MM.1S (cell line): ENCODE results near the gene AMFR.

Experiments used
- EZH2 ChIP-seq: fragments of 300-600 bp; sonication (generic); optimal IDR thresholded peaks from 2 replicates; pipeline ENCODE3; 2017; ENCODE audit warnings: low read depth, mild to moderate bottlenecking, antibody characterized with exemption, low read length, mixed read lengths
- EZH2phosphoT487 ChIP-seq: fragments of 300-600 bp; sonication (generic); IDR thresholded peaks from 2 replicates; pipeline ENCODE4 v1.6.1; 2018; ENCODE audit warnings: antibody characterized with exemption, low read length
- TF ChIP-seq, protein P1 (sequence below): fragments of 300-600 bp; sonication (generic); IDR thresholded peaks from 2 replicates; pipeline ENCODE4 v1.5.1; 2016; ENCODE audit warnings: antibody characterized with exemption, low read length, mixed read lengths

DNA sequence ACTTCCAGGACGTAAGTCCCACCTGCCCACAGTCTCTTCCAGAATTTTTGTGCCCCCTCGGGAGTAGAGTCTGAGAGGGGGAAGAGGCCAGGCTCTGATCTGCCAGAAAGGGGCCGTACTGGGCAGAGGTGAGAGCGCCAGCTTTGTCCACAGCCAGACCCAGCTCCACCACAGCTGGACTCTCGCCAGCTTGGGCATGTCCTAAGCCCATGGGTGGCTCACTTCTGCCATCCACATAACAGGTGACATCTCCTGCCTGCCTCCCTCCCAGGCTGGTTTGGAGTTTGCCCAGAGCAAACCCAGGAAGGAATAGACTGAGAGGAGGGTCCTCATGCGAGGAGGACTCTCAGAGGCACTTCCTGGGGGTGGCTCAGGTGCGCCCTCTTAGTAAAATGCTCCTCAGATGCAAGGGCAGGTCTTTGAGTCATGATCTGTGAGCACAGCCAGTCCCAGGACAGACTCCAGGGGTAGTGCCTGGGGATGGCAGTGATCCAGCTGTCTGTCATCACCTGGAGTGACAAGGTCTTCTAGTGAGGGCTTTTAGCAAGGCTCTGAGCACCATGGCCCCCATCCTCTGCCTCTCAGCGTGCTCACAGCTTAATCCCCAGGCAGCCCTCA, 89.2 kb downstream of the AMFR start:
- TF ChIP-seq, protein P1, sequence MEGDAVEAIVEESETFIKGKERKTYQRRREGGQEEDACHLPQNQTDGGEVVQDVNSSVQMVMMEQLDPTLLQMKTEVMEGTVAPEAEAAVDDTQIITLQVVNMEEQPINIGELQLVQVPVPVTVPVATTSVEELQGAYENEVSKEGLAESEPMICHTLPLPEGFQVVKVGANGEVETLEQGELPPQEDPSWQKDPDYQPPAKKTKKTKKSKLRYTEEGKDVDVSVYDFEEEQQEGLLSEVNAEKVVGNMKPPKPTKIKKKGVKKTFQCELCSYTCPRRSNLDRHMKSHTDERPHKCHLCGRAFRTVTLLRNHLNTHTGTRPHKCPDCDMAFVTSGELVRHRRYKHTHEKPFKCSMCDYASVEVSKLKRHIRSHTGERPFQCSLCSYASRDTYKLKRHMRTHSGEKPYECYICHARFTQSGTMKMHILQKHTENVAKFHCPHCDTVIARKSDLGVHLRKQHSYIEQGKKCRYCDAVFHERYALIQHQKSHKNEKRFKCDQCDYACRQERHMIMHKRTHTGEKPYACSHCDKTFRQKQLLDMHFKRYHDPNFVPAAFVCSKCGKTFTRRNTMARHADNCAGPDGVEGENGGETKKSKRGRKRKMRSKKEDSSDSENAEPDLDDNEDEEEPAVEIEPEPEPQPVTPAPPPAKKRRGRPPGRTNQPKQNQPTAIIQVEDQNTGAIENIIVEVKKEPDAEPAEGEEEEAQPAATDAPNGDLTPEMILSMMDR = no peak
- TF ChIP-seq EZH2 (no peak), EZH2phosphoT487 (no peak)
